Measurements from ENCODE around the gene KLHDC3.

Gene KLHDC3

DNA sequence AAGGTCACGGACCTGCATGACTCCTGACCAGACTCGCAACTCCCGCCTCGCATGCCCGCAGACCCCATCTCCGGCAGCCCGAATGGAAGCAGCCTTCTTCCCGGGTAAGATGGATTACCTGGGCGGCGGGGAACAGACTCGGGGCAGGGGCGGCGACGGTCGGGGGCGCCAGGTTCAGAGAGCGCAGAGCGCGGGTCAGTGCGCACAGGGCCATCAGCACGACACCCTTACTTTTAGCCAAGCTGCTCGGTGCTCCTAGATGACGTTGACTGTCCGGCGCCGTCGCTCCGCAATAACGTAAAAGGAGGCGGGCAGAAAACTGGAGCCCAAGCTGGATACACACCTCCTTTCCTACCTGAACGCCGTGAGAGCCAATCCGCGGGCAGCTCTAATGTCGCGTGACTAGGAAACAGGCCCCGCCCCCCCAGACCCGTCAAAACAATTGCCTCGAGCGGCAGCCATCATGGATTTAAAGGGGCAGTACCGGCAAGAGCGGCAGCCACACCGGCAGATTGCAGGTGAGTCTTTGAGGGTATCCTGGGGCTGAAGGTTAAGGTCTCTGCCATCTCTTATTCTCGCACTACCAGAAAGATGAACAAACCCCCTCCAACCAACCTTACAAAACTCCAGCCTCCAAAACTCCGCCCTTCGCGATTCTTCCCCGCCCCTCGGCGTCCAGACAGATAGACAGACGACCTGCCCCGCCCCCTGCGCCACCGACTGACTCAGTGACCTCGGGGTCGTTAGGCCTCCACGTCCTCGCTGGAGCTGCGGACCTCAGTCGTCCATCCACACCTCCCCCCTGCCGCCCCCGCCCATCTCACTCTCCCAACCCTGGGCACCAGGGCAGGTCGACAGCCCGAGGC, 45.4 kb downstream of the KLHDC3 start, which contains the start of the genes KLC4 and MRPL2:
KLC4 (plus strand) TSS at position 464 of the 866 bp plus-strand sequence. CDS start 1,705 bp downstream, outside the sequence.
MRPL2 (minus strand) TSS at position 267 of the 866 bp plus-strand sequence; CDS start at position 214, 53 bp downstream.
- peak; percentile 92 for DNase-seq (ENCODE audit: low read depth)

- DNase-seq (ENCODE audit: low read depth): no peak
Measured at GRCh38 chr6:43060034-43060754, 46.1 kb downstream of the KLHDC3 start.

DNA sequence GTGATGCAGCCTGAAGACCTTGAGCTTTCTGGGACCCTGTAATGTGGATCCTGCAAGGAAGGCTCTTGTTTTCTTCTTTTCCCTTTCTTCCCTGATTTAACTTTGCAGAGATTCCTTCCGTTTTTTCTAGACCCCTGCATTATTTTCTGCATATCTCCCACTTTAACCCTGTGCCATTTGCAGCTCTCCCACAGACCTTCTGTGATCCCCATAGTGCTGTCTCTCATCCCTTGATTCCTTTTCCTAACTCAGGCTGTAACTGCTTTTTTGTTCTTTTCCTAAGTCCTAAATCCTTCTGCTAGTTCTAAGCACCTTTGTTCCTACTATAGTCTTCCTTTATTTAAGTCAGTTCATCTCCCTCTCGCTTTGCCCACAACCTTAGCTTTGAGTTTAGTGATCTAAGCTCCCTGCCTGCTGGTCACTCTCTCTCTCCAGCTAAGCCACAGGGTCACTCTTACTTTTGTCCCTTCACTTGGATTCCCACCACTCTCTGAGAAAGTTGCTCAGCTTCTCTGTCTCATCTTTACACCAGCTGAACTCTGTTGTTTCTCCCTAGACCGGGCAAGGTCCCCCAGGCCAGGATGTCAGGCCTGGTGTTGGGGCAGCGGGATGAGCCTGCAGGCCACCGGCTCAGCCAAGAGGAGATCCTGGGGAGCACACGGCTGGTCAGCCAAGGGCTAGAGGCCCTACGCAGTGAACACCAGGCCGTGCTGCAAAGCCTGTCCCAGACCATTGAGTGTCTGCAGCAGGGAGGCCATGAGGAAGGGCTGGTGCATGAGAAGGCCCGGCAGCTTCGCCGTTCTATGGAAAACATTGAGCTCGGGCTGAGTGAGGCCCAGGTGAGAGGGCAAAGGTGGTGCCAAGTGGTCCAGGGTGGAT, 46.9 kb downstream of the KLHDC3 start:
- no peak for DNase-seq (ENCODE audit: low read depth)

DNA sequence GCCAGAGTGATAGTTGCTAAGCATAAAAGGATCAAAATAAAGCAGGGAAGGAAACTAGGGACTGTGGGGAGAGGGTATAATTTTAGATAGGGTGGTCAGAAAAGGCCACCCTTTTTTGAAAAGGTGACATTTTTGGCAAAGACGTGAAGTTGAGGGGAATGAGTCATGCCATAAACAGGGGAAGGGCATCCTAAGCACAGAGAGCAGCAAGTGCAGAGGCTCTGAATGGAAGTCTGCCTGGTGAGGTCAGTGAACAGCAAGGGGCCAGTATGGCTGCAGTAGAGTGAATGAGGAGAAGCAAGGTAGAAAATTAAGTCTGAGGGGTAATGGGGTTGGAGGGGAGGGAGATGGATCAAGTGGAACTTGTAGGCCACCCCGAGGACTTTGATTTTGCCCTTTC, 47.8 kb downstream of the KLHDC3 start:
- DNase-seq (ENCODE audit: low read depth): no peak

DNA sequence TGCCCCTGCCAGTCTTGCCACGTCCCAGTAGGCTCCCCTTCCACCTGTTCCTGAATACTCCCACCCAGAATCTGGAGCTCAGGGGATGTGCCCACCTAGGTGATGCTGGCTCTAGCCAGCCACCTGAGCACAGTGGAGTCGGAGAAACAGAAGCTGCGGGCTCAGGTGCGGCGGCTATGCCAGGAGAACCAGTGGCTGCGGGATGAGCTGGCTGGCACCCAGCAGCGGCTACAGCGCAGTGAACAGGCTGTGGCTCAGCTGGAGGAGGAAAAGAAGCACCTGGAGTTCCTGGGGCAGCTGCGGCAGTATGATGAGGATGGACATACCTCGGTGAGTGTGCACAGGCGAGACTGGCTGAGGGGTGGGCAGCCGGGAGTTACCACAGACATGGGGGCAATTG, 48.8 kb downstream of the KLHDC3 start:
- no peak for DNase-seq (ENCODE audit: low read depth)

- DNase-seq (ENCODE audit: low read depth): no peak
Measured at GRCh38 chr6:43070028-43070632, 56.1 kb downstream of the KLHDC3 start.
